ENCODE results near the gene CBFA2T2.

Gene CBFA2T2

DNA sequence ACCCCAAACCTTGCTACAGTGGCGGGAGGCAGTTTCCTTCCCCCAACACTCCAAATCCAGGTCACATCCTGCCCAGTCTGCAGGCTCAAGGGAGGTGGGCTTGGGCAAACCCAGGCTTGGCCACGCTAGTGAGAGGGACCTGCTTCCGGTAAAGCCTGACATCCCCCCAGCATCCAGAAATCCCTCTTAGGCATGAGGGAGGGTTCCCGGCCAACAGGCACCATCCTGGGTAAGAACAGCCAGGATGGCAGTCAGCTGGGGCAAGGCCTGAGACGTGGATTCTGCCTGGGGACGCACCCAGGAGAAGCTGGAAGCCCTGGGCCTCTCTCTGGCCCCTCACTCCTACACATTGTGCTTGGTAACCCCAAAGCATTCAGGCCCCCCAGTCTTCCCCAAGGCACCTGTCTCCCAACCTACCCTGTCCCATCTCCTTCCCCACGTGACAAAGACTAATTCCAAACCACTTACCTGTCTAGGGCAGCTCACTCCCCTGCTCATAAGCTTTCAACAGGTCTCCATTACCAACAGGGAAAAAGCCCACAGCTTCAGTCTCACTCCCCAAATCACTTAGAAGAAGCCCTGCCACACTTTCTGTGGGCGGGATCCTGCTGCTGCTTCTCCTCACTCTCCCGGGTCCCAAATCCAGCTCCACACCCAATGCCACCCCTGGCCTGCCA lies 174.3 kb downstream of the CBFA2T2 start:
- no peak for DNase-seq (ENCODE audit: low read depth)
- H3K4me3 ChIP-seq (replicated peaks; ENCODE audit: low read depth, low read length) = peak overlapping the region; percentile 71
- TF ChIP-seq, protein P1, sequence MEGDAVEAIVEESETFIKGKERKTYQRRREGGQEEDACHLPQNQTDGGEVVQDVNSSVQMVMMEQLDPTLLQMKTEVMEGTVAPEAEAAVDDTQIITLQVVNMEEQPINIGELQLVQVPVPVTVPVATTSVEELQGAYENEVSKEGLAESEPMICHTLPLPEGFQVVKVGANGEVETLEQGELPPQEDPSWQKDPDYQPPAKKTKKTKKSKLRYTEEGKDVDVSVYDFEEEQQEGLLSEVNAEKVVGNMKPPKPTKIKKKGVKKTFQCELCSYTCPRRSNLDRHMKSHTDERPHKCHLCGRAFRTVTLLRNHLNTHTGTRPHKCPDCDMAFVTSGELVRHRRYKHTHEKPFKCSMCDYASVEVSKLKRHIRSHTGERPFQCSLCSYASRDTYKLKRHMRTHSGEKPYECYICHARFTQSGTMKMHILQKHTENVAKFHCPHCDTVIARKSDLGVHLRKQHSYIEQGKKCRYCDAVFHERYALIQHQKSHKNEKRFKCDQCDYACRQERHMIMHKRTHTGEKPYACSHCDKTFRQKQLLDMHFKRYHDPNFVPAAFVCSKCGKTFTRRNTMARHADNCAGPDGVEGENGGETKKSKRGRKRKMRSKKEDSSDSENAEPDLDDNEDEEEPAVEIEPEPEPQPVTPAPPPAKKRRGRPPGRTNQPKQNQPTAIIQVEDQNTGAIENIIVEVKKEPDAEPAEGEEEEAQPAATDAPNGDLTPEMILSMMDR (IDR thresholded peaks at IDR 0.05; ENCODE audit: low read length, missing control alignments) = no peak

DNA sequence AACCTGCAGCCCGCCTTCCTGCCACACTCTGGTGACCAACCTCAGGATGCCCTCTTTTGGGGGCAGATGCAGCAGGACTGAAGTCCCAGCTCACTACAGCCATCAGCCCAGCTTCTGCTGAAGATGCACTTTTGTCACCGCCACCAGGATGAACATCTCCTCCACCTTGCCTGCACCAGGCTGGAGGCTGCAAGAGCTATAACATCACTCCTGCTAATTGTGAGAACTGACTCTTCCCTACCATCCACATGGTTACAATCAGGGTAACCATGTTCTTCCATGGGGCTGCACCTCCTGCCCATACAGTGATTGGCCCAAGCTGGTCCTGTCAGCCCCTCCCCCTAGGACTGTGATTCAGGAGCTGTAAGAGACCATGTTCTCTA lies 174.9 kb downstream of the CBFA2T2 start:
- H3K4me3 ChIP-seq (replicated peaks; ENCODE audit: low read depth, low read length) = no peak overlapping the region
- DNase-seq (ENCODE audit: low read depth) = no peak
- TF ChIP-seq, protein P1 (IDR thresholded peaks at IDR 0.05; ENCODE audit: low read length, missing control alignments) = no peak

DNA sequence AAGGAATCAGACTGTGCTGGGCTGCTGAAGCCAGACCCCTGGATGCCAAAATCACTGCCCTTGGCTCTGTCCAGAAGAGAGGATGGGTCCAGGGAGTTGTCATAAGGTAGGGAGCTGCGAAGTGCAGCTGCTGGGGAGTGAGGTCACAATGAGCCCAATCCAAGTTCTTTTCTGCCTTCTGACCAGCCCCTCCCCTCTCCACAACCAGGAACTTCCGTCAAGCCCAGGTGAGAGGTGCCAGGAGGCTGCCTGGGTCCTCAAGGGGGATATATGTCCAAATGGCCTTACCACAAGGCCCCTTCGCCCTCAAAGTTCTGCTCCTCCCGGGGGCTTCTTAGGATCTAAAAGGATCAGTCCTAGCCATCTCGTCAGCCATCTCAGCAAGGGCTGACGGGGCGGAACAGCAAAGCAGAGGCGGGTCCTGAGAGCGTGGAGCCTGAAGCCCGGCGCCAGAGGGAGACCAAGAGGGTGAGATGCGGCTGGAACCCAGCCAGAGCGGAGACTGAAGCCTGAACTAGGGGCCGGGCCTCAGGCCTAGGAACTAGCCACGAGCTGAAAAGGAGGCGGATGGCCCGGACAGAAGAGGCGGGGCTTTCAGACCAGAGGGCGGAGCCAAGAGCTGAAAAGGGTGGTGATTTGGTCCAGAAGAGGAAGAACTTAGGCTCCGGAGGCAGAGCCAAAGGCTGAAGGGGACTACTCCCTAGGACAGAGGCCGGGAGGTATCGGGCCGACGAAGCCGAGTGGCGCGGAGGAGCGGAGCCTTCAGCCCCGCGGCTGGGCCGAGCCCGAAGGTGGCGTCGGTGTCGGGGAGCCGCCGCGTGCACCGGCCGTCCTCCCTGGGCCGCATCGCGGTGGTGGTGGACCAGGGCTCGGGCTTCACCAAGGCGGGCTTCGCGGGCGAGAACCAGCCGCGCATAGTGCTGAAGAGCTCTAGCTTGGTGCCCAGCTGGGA lies 176.7 kb downstream of the CBFA2T2 start, which contains the start of gene ACTL10:
ACTL10 (plus strand) TSS at position 651 of the 952 bp plus-strand sequence. CDS start 555 bp downstream, outside the sequence.
- DNase-seq (ENCODE audit: low read depth) = peak; percentile 99
- H3K4me3 ChIP-seq (replicated peaks; ENCODE audit: low read depth, low read length) = peak within 1 kb of the TSS; percentile 56
- TF ChIP-seq, protein P1 (IDR thresholded peaks at IDR 0.05; ENCODE audit: low read length, missing control alignments) = peak; percentile 47

DNA sequence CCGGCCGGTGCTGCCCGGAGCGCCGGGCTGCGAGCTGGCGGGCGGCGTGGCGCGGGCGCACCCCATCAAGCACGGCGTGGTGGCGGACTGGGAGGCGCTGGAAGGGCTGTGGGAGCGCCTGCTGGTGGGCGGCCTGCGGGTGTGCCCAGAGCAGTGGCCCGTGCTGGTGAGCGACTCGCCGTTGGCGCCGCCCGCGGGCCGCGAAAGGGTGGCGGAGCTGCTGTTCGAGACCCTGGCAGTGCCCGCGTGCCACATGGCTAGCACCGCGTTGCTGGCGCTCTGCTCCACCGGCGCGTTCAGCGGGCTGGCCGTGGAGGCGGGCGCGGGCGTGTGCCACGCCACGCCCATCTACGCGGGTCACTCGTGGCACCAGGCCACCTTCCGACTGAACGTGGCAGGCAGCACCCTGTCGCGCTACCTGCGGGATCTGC lies 177.4 kb downstream of the CBFA2T2 start:
- H3K4me3 ChIP-seq (replicated peaks; ENCODE audit: low read depth, low read length) = peak overlapping the region; percentile 56
- no peak for DNase-seq (ENCODE audit: low read depth)
- TF ChIP-seq, protein P1 (IDR thresholded peaks at IDR 0.05; ENCODE audit: low read length, missing control alignments) = no peak

DNA sequence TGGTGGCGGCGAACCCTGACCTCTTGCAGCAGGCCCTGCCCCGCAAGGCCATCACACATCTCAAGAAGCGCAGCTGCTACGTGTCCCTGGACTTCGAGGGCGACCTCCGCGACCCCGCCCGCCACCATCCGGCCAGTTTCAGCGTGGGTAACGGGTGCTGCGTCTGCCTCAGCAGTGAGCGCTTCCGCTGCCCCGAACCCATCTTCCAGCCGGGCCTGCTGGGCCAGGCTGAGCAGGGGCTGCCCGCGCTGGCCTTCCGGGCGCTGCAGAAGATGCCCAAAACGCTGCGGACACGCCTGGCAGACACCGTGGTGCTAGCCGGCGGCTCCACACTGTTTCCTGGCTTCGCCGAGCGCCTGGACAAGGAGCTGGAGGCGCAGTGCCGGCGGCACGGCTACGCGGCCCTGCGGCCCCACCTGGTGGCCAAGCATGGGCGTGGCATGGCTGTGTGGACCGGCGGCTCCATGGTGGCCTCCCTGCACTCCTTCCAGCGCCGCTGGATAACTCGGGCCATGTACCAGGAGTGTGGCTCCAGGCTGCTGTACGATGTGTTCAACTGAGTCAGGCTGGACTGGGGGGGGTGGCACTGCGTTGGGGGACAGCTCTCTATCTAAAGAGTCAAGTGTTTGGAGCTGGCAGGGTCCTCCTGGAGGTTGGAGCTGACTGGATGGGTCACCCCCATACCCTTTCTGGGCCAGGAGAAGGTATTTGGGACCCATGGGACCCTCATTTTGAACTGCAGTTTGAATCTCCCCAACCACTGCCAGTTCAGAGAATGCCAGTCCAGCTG lies 178.0 kb downstream of the CBFA2T2 start:
- TF ChIP-seq, protein P1 (IDR thresholded peaks at IDR 0.05; ENCODE audit: low read length, missing control alignments) = peak; percentile 81
- peak overlapping the region; percentile 56 for H3K4me3 ChIP-seq (replicated peaks; ENCODE audit: low read depth, low read length)
- peak; percentile 79 for DNase-seq (ENCODE audit: low read depth)

DNA sequence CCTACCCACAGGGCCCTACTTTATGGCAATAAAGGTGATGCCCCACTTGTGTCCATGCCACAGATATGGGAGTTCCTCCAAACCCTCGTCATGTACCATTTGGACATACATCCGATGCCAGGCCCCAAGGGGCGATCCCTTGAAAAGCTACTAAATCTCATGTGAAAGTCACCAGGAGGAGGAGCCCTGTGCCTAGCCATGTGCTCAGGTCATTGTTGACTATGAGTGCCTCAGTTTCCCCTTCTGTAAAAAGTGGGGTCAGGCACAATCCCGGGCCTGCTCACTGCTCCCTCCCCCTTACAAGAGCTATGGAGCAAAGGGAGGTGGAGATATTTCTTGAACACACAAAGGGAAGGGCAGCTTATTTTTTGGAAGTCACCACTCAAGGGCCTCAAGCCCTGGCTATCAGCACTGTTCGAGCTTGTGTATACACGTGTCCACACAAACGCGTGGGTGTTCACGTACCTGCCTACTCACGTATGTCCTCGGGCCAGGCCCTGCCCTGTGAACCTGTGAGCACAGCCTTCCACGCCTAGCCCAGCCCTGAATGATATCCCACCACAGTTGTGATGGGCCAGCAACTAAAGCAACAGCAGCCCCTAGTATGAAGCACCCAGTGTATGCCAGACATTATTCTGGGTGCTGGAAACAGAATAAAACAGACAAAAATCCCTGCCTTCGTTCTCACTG lies 178.7 kb downstream of the CBFA2T2 start:
- no peak for DNase-seq (ENCODE audit: low read depth)
- TF ChIP-seq, protein P1 (IDR thresholded peaks at IDR 0.05; ENCODE audit: low read length, missing control alignments) = no peak
- H3K4me3 ChIP-seq (replicated peaks; ENCODE audit: low read depth, low read length) = no peak overlapping the region
